Measurements from ENCODE around the gene SLC4A1AP. TPM values are rescaled to one million over a fixed set of nuclear protein-coding genes. Genes with fewer than 3 reads are reported as not detected.

The SLC4A1AP gene
- total RNA-seq, 1 donor from 2014 or later: 19.1 TPM

- Mint-ChIP-seq H3K9me3 (no peaks in the 10 kb centered on the region), H3K27ac (no peak overlapping the region), H3K4me1 (peaks cover 18% of the 10 kb centered on the region), H3K36me3 (no peaks in the 10 kb centered on the region), H3K4me3 (no peak overlapping the region), H3K27me3 (ENCODE audit: low read depth) (no peaks in the 10 kb centered on the region)
- no peak for DNase-seq (ENCODE audit: low spot score in 2 of 2, unreplicated experiment in 2 of 2)
- TF ChIP-seq, protein P1, sequence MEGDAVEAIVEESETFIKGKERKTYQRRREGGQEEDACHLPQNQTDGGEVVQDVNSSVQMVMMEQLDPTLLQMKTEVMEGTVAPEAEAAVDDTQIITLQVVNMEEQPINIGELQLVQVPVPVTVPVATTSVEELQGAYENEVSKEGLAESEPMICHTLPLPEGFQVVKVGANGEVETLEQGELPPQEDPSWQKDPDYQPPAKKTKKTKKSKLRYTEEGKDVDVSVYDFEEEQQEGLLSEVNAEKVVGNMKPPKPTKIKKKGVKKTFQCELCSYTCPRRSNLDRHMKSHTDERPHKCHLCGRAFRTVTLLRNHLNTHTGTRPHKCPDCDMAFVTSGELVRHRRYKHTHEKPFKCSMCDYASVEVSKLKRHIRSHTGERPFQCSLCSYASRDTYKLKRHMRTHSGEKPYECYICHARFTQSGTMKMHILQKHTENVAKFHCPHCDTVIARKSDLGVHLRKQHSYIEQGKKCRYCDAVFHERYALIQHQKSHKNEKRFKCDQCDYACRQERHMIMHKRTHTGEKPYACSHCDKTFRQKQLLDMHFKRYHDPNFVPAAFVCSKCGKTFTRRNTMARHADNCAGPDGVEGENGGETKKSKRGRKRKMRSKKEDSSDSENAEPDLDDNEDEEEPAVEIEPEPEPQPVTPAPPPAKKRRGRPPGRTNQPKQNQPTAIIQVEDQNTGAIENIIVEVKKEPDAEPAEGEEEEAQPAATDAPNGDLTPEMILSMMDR (IDR thresholded peaks at IDR 0.05; ENCODE audit: unreplicated experiment): no peak
Measured at GRCh38 chr2:27728081-27728858, 64.6 kb downstream of the SLC4A1AP start.

DNA sequence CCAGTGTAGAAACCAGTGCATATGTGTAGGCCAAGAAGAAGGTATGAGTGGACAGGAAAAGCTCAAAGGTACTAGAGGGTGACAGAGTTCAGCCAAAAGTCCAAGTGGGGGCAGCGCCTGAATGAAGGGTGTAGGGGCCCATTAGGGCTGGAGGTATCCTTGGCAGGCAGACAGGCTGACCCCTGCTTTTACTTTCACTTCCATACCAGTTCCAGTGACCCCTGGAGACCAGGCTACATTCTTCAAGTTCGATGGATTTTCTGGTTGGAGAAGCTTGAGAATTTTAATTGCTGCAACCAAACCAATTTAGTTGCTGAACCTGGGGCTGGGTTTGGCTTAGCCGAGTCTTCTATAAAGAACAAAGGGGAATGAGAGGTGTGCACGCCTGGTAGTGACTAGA is 65.5 kb downstream of the SLC4A1AP start:
- DNase-seq (ENCODE audit: low spot score in 2 of 2, unreplicated experiment in 2 of 2): no peak
- Mint-ChIP-seq H3K27ac (no peak overlapping the region), H3K9me3 (no peaks in the 10 kb centered on the region), H3K4me3 (no peak overlapping the region), H3K27me3 (ENCODE audit: low read depth) (no peaks in the 10 kb centered on the region), H3K36me3 (no peaks in the 10 kb centered on the region), H3K4me1 (peaks cover 13% of the 10 kb centered on the region)
- TF ChIP-seq, protein P1 (IDR thresholded peaks at IDR 0.05; ENCODE audit: unreplicated experiment): no peak

- Mint-ChIP-seq H3K36me3 (no peaks in the 10 kb centered on the region), H3K4me1 (peaks cover 12% of the 10 kb centered on the region), H3K27ac (no peak overlapping the region), H3K9me3 (no peaks in the 10 kb centered on the region), H3K27me3 (ENCODE audit: low read depth) (no peaks in the 10 kb centered on the region), H3K4me3 (no peak overlapping the region)
- no peak for DNase-seq (ENCODE audit: low spot score in 2 of 2, unreplicated experiment in 2 of 2)
- TF ChIP-seq, protein P1 (IDR thresholded peaks at IDR 0.05; ENCODE audit: unreplicated experiment): no peak
Measured at GRCh38 chr2:27729614-27730013, 65.9 kb downstream of the SLC4A1AP start.

DNA sequence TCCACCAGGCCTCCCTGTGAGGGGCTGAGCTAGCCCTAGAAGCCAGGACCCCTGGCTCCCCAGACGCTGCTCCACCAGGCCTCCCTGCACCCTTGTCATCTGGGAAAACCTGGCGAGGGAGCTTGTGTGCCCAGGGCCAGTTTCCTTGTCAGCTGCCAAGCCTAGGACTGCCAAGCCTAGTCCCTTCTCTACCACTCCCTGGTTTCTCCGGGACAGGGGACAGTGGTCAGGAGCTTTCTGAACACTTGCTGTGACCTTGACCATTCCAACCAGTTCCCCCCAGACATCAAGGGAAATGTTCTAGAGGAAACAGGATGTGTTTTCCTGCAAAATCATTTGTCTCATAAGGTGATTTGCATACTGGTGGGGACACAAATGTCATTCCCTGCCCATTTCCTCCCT is 66.6 kb downstream of the SLC4A1AP start:
- no peaks in the 10 kb centered on the region for H3K27me3 Mint-ChIP-seq (ENCODE audit: low read depth)
- TF ChIP-seq, protein P1 (IDR thresholded peaks at IDR 0.05; ENCODE audit: unreplicated experiment): no peak
- H3K36me3 Mint-ChIP-seq: no peaks in the 10 kb centered on the region
- no peak overlapping the region for H3K27ac Mint-ChIP-seq
- H3K9me3 Mint-ChIP-seq: no peaks in the 10 kb centered on the region
- H3K4me1 Mint-ChIP-seq: peaks cover 10% of the 10 kb centered on the region
- DNase-seq (ENCODE audit: low spot score in 2 of 2, unreplicated experiment in 2 of 2): no peak
- H3K4me3 Mint-ChIP-seq: no peak overlapping the region

DNA sequence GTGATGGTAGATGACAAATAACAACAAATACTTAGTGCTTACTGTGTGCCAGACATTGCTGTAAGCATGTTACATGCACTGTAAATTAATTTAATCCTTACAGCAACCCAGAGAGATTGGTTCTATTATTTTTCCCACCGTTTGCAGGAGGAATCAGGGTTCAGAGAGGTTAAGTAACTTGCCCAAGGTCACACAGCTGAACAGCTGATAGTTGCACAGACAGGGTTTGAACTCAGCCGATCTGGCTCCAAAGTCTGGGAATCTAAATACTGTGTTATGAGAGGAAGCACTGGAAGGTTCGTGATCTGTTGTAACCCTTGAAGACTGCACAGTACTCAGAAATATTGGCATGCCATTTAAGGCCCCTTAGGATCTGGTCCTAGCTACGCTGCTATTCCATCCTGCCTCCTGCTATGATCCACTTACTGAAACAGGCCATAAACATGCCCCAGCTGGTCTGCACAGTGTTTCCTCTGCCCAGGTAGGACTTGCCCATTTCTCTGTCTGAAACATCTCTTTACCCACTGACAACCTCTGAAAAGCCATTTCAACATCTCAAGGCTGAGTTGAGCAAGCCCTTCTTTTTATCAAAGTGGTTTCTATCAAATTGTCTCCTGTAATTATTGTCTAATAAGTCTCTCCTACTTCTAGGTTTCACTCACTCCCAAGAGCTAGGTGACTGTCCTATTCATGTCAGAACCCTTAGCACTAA is 67.4 kb downstream of the SLC4A1AP start:
- Mint-ChIP-seq H3K27me3 (ENCODE audit: low read depth) (no peaks in the 10 kb centered on the region), H3K27ac (no peak overlapping the region), H3K4me1 (peaks cover 10% of the 10 kb centered on the region), H3K9me3 (no peaks in the 10 kb centered on the region), H3K4me3 (no peak overlapping the region), H3K36me3 (no peaks in the 10 kb centered on the region)
- TF ChIP-seq, protein P1 (IDR thresholded peaks at IDR 0.05; ENCODE audit: unreplicated experiment): no peak
- no peak for DNase-seq (ENCODE audit: low spot score in 2 of 2, unreplicated experiment in 2 of 2)

Data from mesothelial cell of epicardium (in vitro differentiated cells).